Measurements from ENCODE around the gene FIBCD1.

The FIBCD1 gene

GRCh38 chr9:130954317-130954716 lies 15.3 kb upstream of the FIBCD1 start:
- DNase-seq (ENCODE audit: low read depth) = no peak

GRCh38 chr9:130952065-130952762 lies 13.2 kb upstream of the FIBCD1 start:
- DNase-seq (ENCODE audit: low read depth) = no peak

GRCh38 chr9:130950039-130950311 lies 10.9 kb upstream of the FIBCD1 start:
- no peak for DNase-seq (ENCODE audit: low read depth)

GRCh38 chr9:130949188-130950038 lies 10.4 kb upstream of the FIBCD1 start:
- no peak for DNase-seq (ENCODE audit: low read depth)

- DNase-seq (ENCODE audit: low read depth) = no peak
These were observed 9.2 kb upstream of the FIBCD1 start for GRCh38 chr9:130948266-130948665.

GRCh38 chr9:130947618-130948140 lies 8.6 kb upstream of the FIBCD1 start:
- no peak for DNase-seq (ENCODE audit: low read depth)

- DNase-seq (ENCODE audit: low read depth) = peak; percentile 18
These were observed 7.9 kb upstream of the FIBCD1 start for GRCh38 chr9:130946766-130947617.

GRCh38 chr9:130945173-130945572 lies 6.1 kb upstream of the FIBCD1 start:
- DNase-seq (ENCODE audit: low read depth) = no peak

- DNase-seq (ENCODE audit: low read depth) = no peak
These were observed 5.5 kb upstream of the FIBCD1 start for GRCh38 chr9:130944510-130945058.

GRCh38 chr9:130943777-130944176 lies 4.7 kb upstream of the FIBCD1 start:
- no peak for DNase-seq (ENCODE audit: low read depth)

- DNase-seq (ENCODE audit: low read depth) = no peak
These were observed 4.2 kb upstream of the FIBCD1 start for GRCh38 chr9:130943221-130943620.

GRCh38 chr9:130942679-130943078 lies 3.6 kb upstream of the FIBCD1 start:
- DNase-seq (ENCODE audit: low read depth) = no peak

GRCh38 chr9:130942084-130942483 lies 3.0 kb upstream of the FIBCD1 start:
- DNase-seq (ENCODE audit: low read depth) = no peak

- DNase-seq (ENCODE audit: low read depth) = peak; percentile 36
These were observed 1.9 kb upstream of the FIBCD1 start for GRCh38 chr9:130940693-130941576.

GRCh38 chr9:130940027-130940549 lies 1.0 kb upstream of the FIBCD1 start:
- no peak for DNase-seq (ENCODE audit: low read depth)

GRCh38 chr9:130939405-130940026 lies 469 bp upstream of the FIBCD1 start:
- peak; percentile 22 for DNase-seq (ENCODE audit: low read depth)

GRCh38 chr9:130938184-130938651 lies 829 bp downstream of the FIBCD1 start:
- DNase-seq (ENCODE audit: low read depth) = no peak

GRCh38 chr9:130937146-130938076 lies 1.6 kb downstream of the FIBCD1 start:
- DNase-seq (ENCODE audit: low read depth) = no peak
